GM18861 (cell line): ENCODE data around the gene KRTAP22-2.

ENCODE experiments used
- ATAC-seq: cut with Tn5 transposase; IDR thresholded peaks from one replicate; pipeline ENCODE4 v1.9.1; 2021; ENCODE audit not compliant: unreplicated experiment

The KRTAP22-2 gene

GRCh38 chr21:30563630-30564029 lies 26.6 kb downstream of the KRTAP22-2 start:
- no peak for ATAC-seq

- ATAC-seq, result no peak
These were observed 27.1 kb downstream of the KRTAP22-2 start for GRCh38 chr21:30563072-30563471.

GRCh38 chr21:30561957-30562356 lies 28.2 kb downstream of the KRTAP22-2 start:
- no peak for ATAC-seq

GRCh38 chr21:30561264-30561895 lies 28.8 kb downstream of the KRTAP22-2 start, which contains the start of gene KRTAP19-7:
Gene KRTAP19-7 (minus strand): TSS chr21:30561314. CDS start chr21:30561289, 25 bp downstream.
- ATAC-seq, result no peak

- ATAC-seq, result no peak
These were observed 35.1 kb downstream of the KRTAP22-2 start for GRCh38 chr21:30555095-30555494.

- ATAC-seq, result no peak
These were observed 37.4 kb downstream of the KRTAP22-2 start for GRCh38 chr21:30552782-30553181.

GRCh38 chr21:30541764-30542163 lies 48.4 kb downstream of the KRTAP22-2 start, which contains the start of gene KRTAP19-6:
Gene KRTAP19-6 (minus strand): TSS chr21:30541864. CDS start chr21:30541833, 31 bp downstream.
- no peak for ATAC-seq
